HG03196 (cell line): Measurements from ENCODE around the gene LRRN2.
"Not testable (repeated sequence)": the region's sequence is repeated elsewhere in the genome, so short reads cannot be mapped to it uniquely, and the experiment has no call there.

Experiments
- ATAC-seq: cut with Tn5 transposase; IDR thresholded peaks from one replicate; pipeline ENCODE4 v1.9.1; 2021; ENCODE audit not compliant: unreplicated experiment

Gene LRRN2

GRCh38 chr1:204634260-204634910, 51.2 kb downstream of the LRRN2 start:
- ATAC-seq: no peak

GRCh38 chr1:204633665-204634064, 51.9 kb downstream of the LRRN2 start:
- ATAC-seq: no peak

GRCh38 chr1:204630132-204630905, 55.2 kb downstream of the LRRN2 start:
- ATAC-seq: no peak

GRCh38 chr1:204629459-204629858, 56.1 kb downstream of the LRRN2 start:
- not testable (repeated sequence) for ATAC-seq

DNA sequence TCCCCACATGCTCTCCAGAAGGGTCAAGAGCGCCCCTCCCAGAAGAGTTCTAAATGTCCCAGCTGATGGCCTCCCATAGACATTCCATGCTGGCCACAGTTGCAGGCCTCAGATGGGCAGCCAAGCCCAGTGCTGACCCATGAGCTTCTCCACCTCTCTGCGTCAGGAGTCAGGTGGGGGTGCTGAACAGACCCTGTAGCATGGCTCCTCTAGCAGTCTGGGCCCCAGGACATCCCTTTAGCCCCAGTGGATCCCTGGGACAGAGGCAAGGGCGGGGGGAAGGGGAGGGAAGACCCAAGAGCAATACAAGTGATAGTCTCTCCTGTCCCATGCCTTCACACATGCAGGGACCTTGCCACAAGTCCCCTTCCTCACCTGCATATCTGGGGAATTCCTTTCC, 56.7 kb downstream of the LRRN2 start:
- no peak for ATAC-seq

DNA sequence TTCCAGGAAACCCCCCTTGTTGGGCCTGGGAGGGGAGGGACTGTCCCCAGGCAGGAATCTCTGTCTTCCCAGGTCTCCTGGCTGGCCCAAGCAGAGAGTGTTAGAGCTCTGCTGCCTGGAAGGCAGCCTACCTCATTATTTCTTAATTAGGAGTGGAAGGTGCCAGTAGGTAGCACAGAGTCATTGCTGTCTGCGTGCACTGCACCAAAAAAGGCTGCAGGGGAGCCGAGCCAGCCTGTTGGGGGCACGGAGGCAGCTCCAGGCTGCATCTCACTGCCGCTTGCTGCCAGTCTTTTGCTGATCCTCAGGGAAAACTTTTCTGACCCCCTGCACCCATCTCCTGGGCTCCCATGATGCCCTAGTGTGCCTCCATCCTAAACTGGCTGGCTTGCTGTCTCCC, 58.1 kb downstream of the LRRN2 start:
- no peak for ATAC-seq

DNA sequence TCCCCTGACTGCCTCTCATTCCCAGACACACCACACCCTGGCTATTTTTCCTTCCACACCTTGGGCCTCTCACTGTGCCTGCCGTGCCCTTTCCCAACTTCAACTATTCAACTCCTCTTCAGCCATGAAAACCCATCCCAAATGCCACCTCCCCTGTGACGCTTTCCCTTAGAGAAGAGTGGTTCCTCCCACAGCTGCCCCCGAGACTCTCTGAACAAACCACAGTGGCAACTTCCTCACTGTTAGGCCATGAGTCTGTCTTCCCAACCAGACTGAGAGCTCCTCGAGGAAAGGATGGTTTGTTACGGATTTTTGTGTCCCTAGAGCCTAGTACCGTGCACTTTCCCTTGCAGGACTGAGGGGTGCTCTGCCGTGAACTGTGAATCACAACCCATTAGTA, 59.2 kb downstream of the LRRN2 start:
- no peak for ATAC-seq

DNA sequence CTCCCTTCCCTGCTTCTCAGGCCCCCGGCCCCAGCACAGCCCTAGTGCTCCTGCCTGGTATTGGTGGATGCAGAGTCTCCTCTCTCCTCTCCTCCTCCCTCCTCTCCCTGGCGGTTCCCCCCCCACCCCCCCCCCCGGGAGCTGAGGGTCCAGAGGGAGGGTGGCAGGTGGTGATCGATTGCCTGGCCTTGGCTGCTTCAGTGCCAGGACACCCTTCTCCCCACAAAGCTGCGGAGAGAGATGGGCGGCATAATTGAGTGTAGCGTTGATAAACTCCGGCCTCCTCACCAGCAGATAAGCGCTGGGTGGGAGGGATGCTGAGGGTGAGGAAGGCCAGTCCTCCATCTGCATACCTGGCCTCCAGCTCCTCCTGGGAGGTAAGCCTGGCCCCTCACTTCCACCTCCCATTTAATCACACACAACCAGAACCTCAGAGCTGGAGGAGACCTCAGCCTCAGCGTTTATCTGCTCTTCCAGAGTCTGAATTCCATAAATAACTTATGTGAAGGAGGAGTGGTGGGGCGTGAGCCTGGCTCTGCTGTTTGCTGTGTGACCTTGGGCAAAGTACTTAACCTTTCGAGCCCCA, 60.8 kb downstream of the LRRN2 start:
- no peak for ATAC-seq

GRCh38 chr1:204623894-204624361, 61.6 kb downstream of the LRRN2 start:
- no peak for ATAC-seq

GRCh38 chr1:204623365-204623893, 62.1 kb downstream of the LRRN2 start:
- ATAC-seq: no peak

- ATAC-seq: no peak
Measured at GRCh38 chr1:204621996-204622395, 63.5 kb downstream of the LRRN2 start.

- no peak for ATAC-seq
Measured at GRCh38 chr1:204621396-204621795, 64.1 kb downstream of the LRRN2 start.

DNA sequence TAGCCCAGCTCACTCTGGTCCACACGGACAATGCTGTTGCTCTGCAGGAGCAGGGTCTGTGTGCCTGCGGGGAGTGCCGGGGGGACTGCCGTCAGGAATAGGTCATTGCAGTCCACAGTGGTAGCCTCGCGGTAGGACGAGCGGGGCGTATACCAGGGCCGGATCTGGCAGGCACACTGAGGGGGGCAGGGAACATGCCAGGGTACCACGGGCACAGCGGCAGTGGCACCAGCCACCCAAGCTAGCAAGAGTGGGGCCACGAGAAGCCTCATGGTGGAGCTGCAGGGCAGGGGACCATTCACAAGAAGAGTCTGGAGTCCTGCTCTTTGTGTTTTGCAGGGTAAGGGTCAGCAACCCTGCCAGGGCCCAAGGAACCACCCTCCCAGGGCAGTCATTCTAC, 65.8 kb downstream of the LRRN2 start:
- no peak for ATAC-seq

- ATAC-seq: no peak
Measured at GRCh38 chr1:204618148-204618760, 67.3 kb downstream of the LRRN2 start.

DNA sequence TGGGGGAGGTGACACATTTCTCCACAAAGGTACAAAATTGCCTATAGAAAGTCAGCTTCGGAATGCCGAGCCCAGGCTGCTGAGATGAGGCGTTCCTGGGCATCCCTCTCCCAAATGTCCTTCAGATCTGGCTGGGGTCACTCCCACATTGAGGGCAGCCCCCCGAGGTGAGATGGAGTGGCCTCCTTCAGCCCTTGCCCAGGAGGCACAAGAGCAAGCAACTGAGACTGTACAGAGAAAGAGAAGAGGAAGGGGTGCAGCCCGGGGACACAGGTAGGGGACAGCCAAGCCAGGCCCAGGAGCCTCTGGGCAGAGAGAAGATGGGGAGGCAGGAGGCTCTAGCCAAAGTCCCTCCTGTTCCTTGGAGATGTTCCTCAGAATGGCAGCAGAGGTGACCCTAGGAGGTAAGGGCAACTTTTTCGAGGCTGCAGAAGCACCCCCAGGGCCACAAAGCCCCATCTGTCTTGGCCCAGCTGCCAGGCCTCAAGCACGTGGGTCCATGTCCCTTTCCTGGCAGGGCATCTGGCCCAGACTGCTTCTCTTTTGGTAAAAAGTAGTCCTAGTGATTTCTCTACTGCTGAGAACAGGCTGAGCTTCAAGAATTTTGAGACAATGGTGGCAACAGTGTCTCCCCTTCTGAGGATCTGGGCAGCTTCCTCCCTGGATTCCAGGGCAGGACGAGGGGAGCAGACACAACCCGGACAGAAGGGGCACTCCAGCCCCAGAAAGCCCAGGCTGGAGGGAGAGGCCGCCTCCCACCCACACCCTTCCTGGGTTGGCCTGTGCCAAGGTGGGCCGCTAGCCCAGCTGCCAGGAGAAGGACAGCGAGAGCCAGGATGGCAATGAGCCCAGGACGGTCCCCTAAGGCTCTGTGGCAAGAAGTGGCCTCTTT, 68.0 kb downstream of the LRRN2 start:
- ATAC-seq: no peak

GRCh38 chr1:204616641-204617040, 68.9 kb downstream of the LRRN2 start:
- ATAC-seq: no peak

DNA sequence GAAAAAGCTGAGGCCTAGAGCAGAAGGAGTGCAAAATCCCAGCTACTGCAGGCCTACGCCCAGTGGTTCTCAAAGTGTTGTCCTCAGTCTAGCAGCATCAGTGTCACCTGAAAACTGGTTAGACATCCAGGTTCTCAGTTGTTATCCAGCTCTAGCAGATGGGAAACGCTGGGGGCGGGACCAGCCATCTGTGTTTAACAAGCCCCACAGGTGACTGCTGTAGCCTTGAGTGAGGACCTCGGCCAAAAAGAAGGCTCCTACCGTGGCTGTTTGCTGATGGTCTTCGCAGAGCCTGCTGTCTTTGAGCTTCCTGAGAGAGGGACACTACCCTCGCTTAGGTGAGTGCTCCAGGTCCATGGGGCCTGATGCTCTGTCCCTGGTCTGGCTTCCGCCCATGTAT, 69.7 kb downstream of the LRRN2 start:
- no peak for ATAC-seq

DNA sequence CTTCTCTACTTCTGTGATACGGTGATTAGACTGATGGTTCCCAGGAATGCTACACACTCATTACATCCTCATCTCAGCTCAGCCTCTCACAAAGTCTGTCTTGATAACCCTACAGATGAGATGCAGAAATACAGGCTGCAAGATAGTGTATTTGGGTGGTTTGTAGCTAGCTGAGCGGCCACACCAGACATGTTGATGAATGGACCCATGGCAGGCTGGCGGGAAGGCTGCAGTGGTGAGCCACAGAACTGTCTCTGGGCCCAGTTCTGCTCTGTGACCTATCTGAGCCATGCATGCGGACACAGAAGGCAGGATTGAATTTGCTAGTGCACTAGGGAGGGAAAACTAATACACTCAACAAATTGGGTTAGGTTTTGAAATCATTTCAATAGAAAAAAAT, 71.9 kb downstream of the LRRN2 start:
- ATAC-seq: no peak

- no peak for ATAC-seq
Measured at GRCh38 chr1:204612326-204612725, 73.2 kb downstream of the LRRN2 start.

DNA sequence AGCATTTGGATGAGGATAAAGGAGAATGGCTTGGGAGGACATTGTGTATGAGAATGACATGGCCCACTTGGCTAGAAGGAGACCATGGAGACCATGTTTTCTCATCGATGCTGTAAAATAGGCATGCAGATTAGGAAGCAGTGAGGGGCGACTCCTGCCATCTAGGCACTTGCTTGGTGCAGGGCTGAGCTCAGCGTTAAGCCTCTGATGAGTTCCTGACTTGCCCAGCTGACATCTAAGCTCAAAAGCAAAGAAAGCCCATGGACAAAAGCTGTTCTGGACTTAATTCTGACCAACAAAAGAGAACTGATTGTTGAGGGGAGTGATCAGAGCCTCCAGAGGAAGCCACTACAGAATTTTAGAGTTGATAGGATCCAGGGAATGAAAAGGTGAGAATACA, 74.5 kb downstream of the LRRN2 start:
- ATAC-seq: no peak

DNA sequence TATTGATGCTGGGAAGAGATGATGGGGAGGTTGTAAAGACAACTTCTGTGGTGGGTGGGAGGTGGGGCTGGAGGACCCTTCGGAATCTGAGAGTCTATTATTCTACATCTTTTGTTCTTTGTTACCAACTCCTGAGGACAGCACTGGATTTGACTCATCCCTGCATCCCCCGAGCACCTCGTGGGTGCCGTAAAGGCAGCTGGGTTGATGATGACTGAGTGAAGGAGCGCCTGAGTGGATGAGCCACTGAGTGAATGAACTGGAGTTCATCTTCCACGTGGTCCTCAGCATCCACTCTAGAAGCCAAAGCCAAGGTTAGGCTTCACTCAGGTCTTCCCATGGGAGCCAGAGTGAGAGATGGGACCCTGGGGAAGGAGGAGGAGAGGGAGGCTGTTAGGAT, 77.6 kb downstream of the LRRN2 start:
- no peak for ATAC-seq
